ENCODE data around the gene LMF1. TPM values are rescaled to one million over a fixed set of nuclear protein-coding genes. Genes with fewer than 3 reads are reported as not detected.

The LMF1 gene
- total RNA-seq, 1 donor from 2014 or later = 24.6 TPM

DNA sequence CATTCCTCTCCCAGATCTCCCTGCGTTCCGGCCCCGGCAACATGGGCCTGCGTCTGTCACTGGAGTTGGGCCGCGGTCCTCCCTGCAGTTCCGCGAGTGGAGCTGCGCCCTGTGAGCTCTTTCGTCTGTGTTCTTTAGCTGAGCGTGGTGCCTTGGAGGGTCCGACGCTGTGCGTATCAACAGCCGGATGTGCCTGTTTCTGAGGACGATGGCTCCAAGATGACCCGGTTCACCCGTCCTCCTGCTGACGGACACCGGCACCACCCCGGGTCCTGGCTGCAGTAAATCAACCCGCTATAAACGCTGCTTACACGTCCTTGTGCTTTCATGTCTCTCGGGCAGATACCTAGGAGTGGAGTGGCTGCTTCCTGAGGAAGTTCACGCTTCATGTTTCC is 125.4 kb downstream of the LMF1 start:
- TF ChIP-seq, protein P1, sequence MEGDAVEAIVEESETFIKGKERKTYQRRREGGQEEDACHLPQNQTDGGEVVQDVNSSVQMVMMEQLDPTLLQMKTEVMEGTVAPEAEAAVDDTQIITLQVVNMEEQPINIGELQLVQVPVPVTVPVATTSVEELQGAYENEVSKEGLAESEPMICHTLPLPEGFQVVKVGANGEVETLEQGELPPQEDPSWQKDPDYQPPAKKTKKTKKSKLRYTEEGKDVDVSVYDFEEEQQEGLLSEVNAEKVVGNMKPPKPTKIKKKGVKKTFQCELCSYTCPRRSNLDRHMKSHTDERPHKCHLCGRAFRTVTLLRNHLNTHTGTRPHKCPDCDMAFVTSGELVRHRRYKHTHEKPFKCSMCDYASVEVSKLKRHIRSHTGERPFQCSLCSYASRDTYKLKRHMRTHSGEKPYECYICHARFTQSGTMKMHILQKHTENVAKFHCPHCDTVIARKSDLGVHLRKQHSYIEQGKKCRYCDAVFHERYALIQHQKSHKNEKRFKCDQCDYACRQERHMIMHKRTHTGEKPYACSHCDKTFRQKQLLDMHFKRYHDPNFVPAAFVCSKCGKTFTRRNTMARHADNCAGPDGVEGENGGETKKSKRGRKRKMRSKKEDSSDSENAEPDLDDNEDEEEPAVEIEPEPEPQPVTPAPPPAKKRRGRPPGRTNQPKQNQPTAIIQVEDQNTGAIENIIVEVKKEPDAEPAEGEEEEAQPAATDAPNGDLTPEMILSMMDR (IDR thresholded peaks at IDR 0.05) = no peak
- no peak for DNase-seq (ENCODE audit: extremely low spot score, unreplicated experiment)
- Mint-ChIP-seq H3K9me3 (ENCODE audit: unreplicated experiment) (peaks cover 10% of the 10 kb centered on the region), H3K36me3 (ENCODE audit: unreplicated experiment) (no peaks in the 10 kb centered on the region), H3K4me3 (ENCODE audit: unreplicated experiment) (no peak overlapping the region), H3K27me3 (ENCODE audit: unreplicated experiment) (no peaks in the 10 kb centered on the region), H3K27ac (ENCODE audit: unreplicated experiment) (no peak overlapping the region), H3K4me1 (ENCODE audit: unreplicated experiment) (no peaks in the 10 kb centered on the region)

DNA sequence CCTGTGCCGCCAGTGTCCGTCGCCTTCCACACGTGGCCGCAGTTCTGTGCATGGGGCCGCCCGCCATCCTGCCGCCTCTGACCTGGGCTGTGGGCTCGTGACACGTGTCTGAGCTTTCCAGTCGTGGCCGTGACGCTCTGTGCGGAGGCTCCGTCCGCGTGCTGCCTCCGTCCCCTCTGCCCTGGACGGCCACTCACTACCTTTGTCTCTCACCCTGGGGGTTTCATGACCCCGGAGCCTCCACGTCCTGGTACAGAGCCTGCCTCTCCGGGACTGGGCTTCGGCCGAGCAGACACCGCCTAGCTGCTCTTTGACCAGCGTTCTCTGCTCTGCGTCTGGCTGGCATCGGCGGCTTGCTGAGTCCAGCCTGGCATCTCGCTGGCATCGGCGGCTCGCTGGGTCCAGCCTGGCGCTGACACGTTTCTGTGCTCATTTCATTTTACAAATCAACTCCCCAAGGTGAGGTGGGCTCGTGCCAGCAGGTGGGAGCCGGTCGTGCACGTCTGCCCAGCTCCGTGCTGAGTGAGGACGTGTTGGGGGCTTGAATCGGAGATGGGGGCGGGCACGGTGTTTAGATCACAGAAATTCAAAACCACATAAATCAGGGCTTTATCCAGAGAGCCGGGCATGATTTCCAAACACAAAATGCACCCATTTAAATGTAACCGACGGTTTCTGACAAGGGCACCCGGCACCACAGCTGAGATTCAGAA is 126.0 kb downstream of the LMF1 start:
- DNase-seq (ENCODE audit: extremely low spot score, unreplicated experiment) = no peak
- Mint-ChIP-seq H3K4me1 (ENCODE audit: unreplicated experiment) (no peaks in the 10 kb centered on the region), H3K9me3 (ENCODE audit: unreplicated experiment) (peaks cover 5% of the 10 kb centered on the region), H3K36me3 (ENCODE audit: unreplicated experiment) (no peaks in the 10 kb centered on the region), H3K27ac (ENCODE audit: unreplicated experiment) (no peak overlapping the region), H3K27me3 (ENCODE audit: unreplicated experiment) (no peaks in the 10 kb centered on the region), H3K4me3 (ENCODE audit: unreplicated experiment) (no peak overlapping the region)
- TF ChIP-seq, protein P1 (IDR thresholded peaks at IDR 0.05) = no peak

GRCh38 chr16:843771-844170 is 127.0 kb downstream of the LMF1 start:
- H3K4me3 Mint-ChIP-seq (ENCODE audit: unreplicated experiment) = no peak overlapping the region
- no peak for DNase-seq (ENCODE audit: extremely low spot score, unreplicated experiment)
- H3K9me3 Mint-ChIP-seq (ENCODE audit: unreplicated experiment) = peaks cover 3% of the 10 kb centered on the region
- TF ChIP-seq, protein P1 (IDR thresholded peaks at IDR 0.05) = no peak
- no peaks in the 10 kb centered on the region for H3K36me3 Mint-ChIP-seq (ENCODE audit: unreplicated experiment)
- H3K27me3 Mint-ChIP-seq (ENCODE audit: unreplicated experiment) = no peaks in the 10 kb centered on the region
- no peak overlapping the region for H3K27ac Mint-ChIP-seq (ENCODE audit: unreplicated experiment)
- no peaks in the 10 kb centered on the region for H3K4me1 Mint-ChIP-seq (ENCODE audit: unreplicated experiment)

DNA sequence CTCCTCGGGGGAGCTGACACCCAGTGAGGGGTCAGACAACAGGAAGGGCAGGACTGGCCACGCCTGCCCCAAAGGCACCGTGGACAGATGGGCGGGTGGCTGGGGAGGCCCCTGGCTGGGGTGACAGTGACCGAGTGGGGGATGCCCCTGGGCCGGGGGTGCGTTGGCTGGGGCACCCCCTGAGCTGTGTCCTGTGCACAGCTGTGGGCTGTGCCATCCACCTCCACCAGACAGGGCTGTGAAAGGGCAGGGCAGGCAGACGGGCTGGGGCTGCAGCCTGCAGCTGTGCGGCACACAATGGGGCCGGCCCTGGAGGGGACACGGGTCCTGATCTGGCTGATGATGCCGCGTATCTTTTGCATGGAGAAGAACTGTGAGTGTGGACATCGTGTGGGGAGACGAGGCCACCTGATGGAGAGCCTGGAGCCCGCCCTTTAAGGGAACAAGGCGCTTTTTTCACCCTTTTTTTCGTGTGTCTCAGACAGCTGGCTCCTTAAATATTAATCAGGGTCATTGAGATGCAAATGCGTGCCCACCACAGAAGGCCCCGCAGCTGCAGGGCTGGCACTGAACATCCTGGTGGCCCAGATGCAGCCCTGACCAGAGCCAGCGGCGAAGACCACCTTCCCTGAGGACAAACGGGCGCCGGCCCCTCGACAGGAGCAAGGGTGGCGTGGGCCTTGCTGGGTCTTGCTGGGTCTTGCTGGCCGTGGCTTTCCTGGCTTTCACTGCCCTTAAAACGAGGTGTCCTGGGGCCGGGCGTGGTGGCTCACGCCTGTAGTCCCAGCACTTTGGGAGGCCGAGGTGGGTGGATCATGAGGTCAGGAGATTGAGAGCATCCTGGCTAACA is 127.8 kb downstream of the LMF1 start:
- TF ChIP-seq, protein P1 (IDR thresholded peaks at IDR 0.05) = no peak
- DNase-seq (ENCODE audit: extremely low spot score, unreplicated experiment) = no peak
- H3K27ac Mint-ChIP-seq (ENCODE audit: unreplicated experiment) = no peak overlapping the region
- no peaks in the 10 kb centered on the region for H3K4me1 Mint-ChIP-seq (ENCODE audit: unreplicated experiment)
- peaks cover 3% of the 10 kb centered on the region for H3K9me3 Mint-ChIP-seq (ENCODE audit: unreplicated experiment)
- H3K4me3 Mint-ChIP-seq (ENCODE audit: unreplicated experiment) = no peak overlapping the region
- H3K36me3 Mint-ChIP-seq (ENCODE audit: unreplicated experiment) = no peaks in the 10 kb centered on the region
- no peaks in the 10 kb centered on the region for H3K27me3 Mint-ChIP-seq (ENCODE audit: unreplicated experiment)

DNA sequence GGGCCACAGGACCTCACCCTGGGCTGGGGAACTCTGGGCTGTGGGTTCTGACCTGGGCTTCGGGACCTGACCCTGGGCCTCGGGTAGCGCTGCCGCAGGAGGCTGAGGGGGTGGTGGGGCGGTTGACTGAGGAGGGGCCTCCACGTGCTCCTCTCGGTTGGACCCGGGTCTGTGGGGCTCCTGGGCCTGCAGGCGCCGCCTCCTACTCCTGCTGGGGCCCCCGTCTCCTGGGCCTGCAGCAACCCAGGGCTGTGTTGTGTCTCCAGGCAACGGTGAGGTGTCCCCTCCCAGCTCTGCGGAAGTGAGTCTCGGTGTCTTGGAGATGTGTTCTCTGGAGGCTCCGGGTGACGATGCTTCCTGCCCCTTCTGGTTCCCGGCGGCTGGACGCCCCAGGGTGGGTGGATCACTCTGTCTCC is 128.7 kb downstream of the LMF1 start:
- H3K4me3 Mint-ChIP-seq (ENCODE audit: unreplicated experiment) = no peak overlapping the region
- H3K27ac Mint-ChIP-seq (ENCODE audit: unreplicated experiment) = no peak overlapping the region
- no peaks in the 10 kb centered on the region for H3K27me3 Mint-ChIP-seq (ENCODE audit: unreplicated experiment)
- TF ChIP-seq, protein P1 (IDR thresholded peaks at IDR 0.05) = no peak
- H3K9me3 Mint-ChIP-seq (ENCODE audit: unreplicated experiment) = peaks cover 3% of the 10 kb centered on the region
- no peak for DNase-seq (ENCODE audit: extremely low spot score, unreplicated experiment)
- no peaks in the 10 kb centered on the region for H3K36me3 Mint-ChIP-seq (ENCODE audit: unreplicated experiment)
- H3K4me1 Mint-ChIP-seq (ENCODE audit: unreplicated experiment) = no peaks in the 10 kb centered on the region

Data from osteocyte (in vitro differentiated cells).